Measurements from ENCODE around the gene GALNS.

- TF ChIP-seq EZH2 (IDR thresholded peaks at IDR 0.05; ENCODE audit: low read depth, unreplicated experiment): no peak
- no peak for TF ChIP-seq POLR2AphosphoS5 (IDR thresholded peaks at IDR 0.05; ENCODE audit: low read depth)
- no peak for TF ChIP-seq CTCF (conservative IDR thresholded peaks at IDR 0.05; ENCODE audit: low read depth in 2 of 2)
- TF ChIP-seq CREB1 (CRISPR knock-in tag; IDR thresholded peaks at IDR 0.05; ENCODE audit: low read depth): no peak
- TF ChIP-seq JUNB (IDR thresholded peaks at IDR 0.05; ENCODE audit: unreplicated experiment): no peak
- TF ChIP-seq REST (IDR thresholded peaks at IDR 0.05; ENCODE audit: unreplicated experiment): no peak
- no peak for TF ChIP-seq EZH2phosphoT487 (IDR thresholded peaks at IDR 0.05; ENCODE audit: unreplicated experiment)
- TF ChIP-seq ZNF114 (CRISPR knock-in tag; IDR thresholded peaks at IDR 0.05): no peak
- no peak for TF ChIP-seq STAT1 (IDR thresholded peaks at IDR 0.05; ENCODE audit: unreplicated experiment)
- no peak for TF ChIP-seq ETS1 (IDR thresholded peaks at IDR 0.05)
- TF ChIP-seq ZNF331 (CRISPR knock-in tag; IDR thresholded peaks at IDR 0.05; ENCODE audit: low read depth): no peak
- TF ChIP-seq NANOG (IDR thresholded peaks at IDR 0.05; ENCODE audit: borderline replicate concordance): no peak
These were observed 7.8 kb upstream of the GALNS start for GRCh38 chr16:88864521-88864920.

Measured in GM23338 (cell line).